C1 segment of cervical spinal cord (tissue), 14 donors: ENCODE data around the gene ADARB2.
A peak's percentile ranks its signal among the peaks of the same experiment; 100 is the strongest.
"Not testable (repeated sequence)": the region's sequence is repeated elsewhere in the genome, so short reads cannot be mapped to it uniquely, and the experiment has no call there.

Experiments
- DNase-seq, 14 donors: peaks; one replicate each; lab custom pipeline; 2025; lab: John Stamatoyannopoulos, UW

The ADARB2 gene

GRCh38 chr10:1549591-1550290, 187.6 kb downstream of the ADARB2 start:
- DNase-seq = no peak

GRCh38 chr10:1548596-1548995, 188.7 kb downstream of the ADARB2 start:
- no peak for DNase-seq

- no peak for DNase-seq
These were observed 189.2 kb downstream of the ADARB2 start for GRCh38 chr10:1548146-1548545.

GRCh38 chr10:1546431-1547110, 190.8 kb downstream of the ADARB2 start:
- DNase-seq = peak in 2 of 14 donors; percentile 16 to 46

- no peak for DNase-seq
These were observed 191.8 kb downstream of the ADARB2 start for GRCh38 chr10:1545524-1545923.

- peak in 1 of 14 donors; percentile 16 for DNase-seq
These were observed 192.4 kb downstream of the ADARB2 start for GRCh38 chr10:1544929-1545328.

GRCh38 chr10:1544209-1544673, 193.1 kb downstream of the ADARB2 start:
- no peak for DNase-seq

GRCh38 chr10:1543596-1543995, 193.7 kb downstream of the ADARB2 start:
- no peak for DNase-seq

GRCh38 chr10:1542941-1543340, 194.4 kb downstream of the ADARB2 start:
- no peak for DNase-seq

GRCh38 chr10:1540144-1540543, 197.2 kb downstream of the ADARB2 start:
- no peak for DNase-seq

GRCh38 chr10:1539216-1539615, 198.1 kb downstream of the ADARB2 start:
- DNase-seq = no peak

- DNase-seq = no peak
These were observed 198.7 kb downstream of the ADARB2 start for GRCh38 chr10:1538531-1539061.

- DNase-seq = no peak
These were observed 199.2 kb downstream of the ADARB2 start for GRCh38 chr10:1538121-1538520.

GRCh38 chr10:1537449-1537848, 199.9 kb downstream of the ADARB2 start:
- DNase-seq = not testable (repeated sequence)

- no peak for DNase-seq
These were observed 201.0 kb downstream of the ADARB2 start for GRCh38 chr10:1536341-1536740.

GRCh38 chr10:1535301-1535965, 201.9 kb downstream of the ADARB2 start:
- DNase-seq = no peak

GRCh38 chr10:1534820-1535219, 202.5 kb downstream of the ADARB2 start:
- no peak for DNase-seq

- DNase-seq = no peak
These were observed 204.7 kb downstream of the ADARB2 start for GRCh38 chr10:1532636-1533035.

- no peak for DNase-seq
These were observed 205.3 kb downstream of the ADARB2 start for GRCh38 chr10:1531883-1532597.

- DNase-seq = no peak
These were observed 206.3 kb downstream of the ADARB2 start for GRCh38 chr10:1530871-1531517.

GRCh38 chr10:1529806-1530413, 207.4 kb downstream of the ADARB2 start:
- no peak for DNase-seq
